ENCODE results near the gene CRIM1.

Gene CRIM1

GRCh38 chr2:36564377-36564930, 208.9 kb downstream of the CRIM1 start:
- no peak for DNase-seq

- no peak for DNase-seq
Measured at GRCh38 chr2:36565712-36566111, 210.1 kb downstream of the CRIM1 start.

- no peak for DNase-seq
Measured at GRCh38 chr2:36566887-36567286, 211.3 kb downstream of the CRIM1 start.

- DNase-seq = no peak
Measured at GRCh38 chr2:36567711-36568408, 212.3 kb downstream of the CRIM1 start.

- DNase-seq = no peak
Measured at GRCh38 chr2:36568516-36569246, 213.1 kb downstream of the CRIM1 start.

GRCh38 chr2:36569267-36569856, 213.8 kb downstream of the CRIM1 start:
- no peak for DNase-seq

GRCh38 chr2:36570416-36570815, 214.8 kb downstream of the CRIM1 start:
- no peak for DNase-seq

- DNase-seq = no peak
Measured at GRCh38 chr2:36572054-36572718, 216.6 kb downstream of the CRIM1 start.

- no peak for DNase-seq
Measured at GRCh38 chr2:36572719-36573059, 217.1 kb downstream of the CRIM1 start.

GRCh38 chr2:36573165-36573564, 217.6 kb downstream of the CRIM1 start:
- DNase-seq = no peak

- DNase-seq = no peak
Measured at GRCh38 chr2:36574560-36574959, 219.0 kb downstream of the CRIM1 start.

GRCh38 chr2:36577884-36578283, 222.3 kb downstream of the CRIM1 start:
- DNase-seq = no peak

- DNase-seq = no peak
Measured at GRCh38 chr2:36578343-36579296, 223.0 kb downstream of the CRIM1 start.

- DNase-seq = no peak
Measured at GRCh38 chr2:36579297-36579664, 223.7 kb downstream of the CRIM1 start.

- DNase-seq = no peak
Measured at GRCh38 chr2:36582538-36582937, 227.0 kb downstream of the CRIM1 start.

- no peak for DNase-seq
Measured at GRCh38 chr2:36582951-36583350, 227.4 kb downstream of the CRIM1 start.

- no peak for DNase-seq
Measured at GRCh38 chr2:36584148-36584794, 228.7 kb downstream of the CRIM1 start.

GRCh38 chr2:36586672-36587071, 231.1 kb downstream of the CRIM1 start:
- no peak for DNase-seq

- no peak for DNase-seq
Measured at GRCh38 chr2:36587101-36587500, 231.5 kb downstream of the CRIM1 start.

GRCh38 chr2:36587556-36587955, 232.0 kb downstream of the CRIM1 start:
- no peak for DNase-seq

GRCh38 chr2:36589230-36589630, 233.7 kb downstream of the CRIM1 start:
- DNase-seq = no peak

- DNase-seq = no peak
Measured at GRCh38 chr2:36594849-36595248, 239.3 kb downstream of the CRIM1 start.

Data from NCI-H2171 treated with DMSO at 0.1 percent for 48 hours (cell line).